Naive thymus-derived CD4-positive, alpha-beta T cell (primary cell): ENCODE results near the gene LRMDA. TPM values are rescaled to one million over a fixed set of nuclear protein-coding genes. Genes with fewer than 3 reads are reported as not detected.
A peak's percentile ranks its signal among the peaks of the same experiment; 100 is the strongest.

Source experiments
- ATAC-seq: fragments of 150-1000 bp; cut with Tn5 transposase; 2 replicates; pipeline ENCODE4 v1.10.0; 2021; ENCODE audit warnings: mild to moderate bottlenecking, moderate library complexity
- CTCF ChIA-PET: fragments of 350-600 bp; sonication (Branson Sonifier 250); formaldehyde crosslinking; loops from one replicate; lab custom pipeline; 2021; ENCODE audit warnings: antibody characterized with exemption; lab: Charles Lee
- POLR2A ChIA-PET: fragments of 350-600 bp; sonication (Branson Sonifier 250); formaldehyde crosslinking; loops from one replicate; lab custom pipeline; 2021; ENCODE audit warnings: antibody characterized with exemption, inconsistent platforms; lab: Charles Lee
- DNase-seq, 9 donors: peaks; one replicate each; pipeline versions ENCODE4 v3.0.0 to v3.0.0-alpha.2; 2020 to 2022; ENCODE audit warnings: mixed read lengths in 1 of 9
- H3K27ac ChIP-seq: one replicate; pipeline ENCODE4 v1.7.0; 2013; ENCODE audit warnings: mild to moderate bottlenecking, low read depth, low read length, moderate library complexity
- H3K27me3 ChIP-seq, 2 donors: one replicate each; pipeline ENCODE4 v1.7.0; 2013; ENCODE audit warnings: low read length in 2 of 2, mild to moderate bottlenecking in 2 of 2, moderate library complexity in 2 of 2; ENCODE audit not compliant: control insufficient read depth in 2 of 2, insufficient read depth in 2 of 2
- H3K36me3 ChIP-seq, 3 experiments: 1 replicate in 2 of 3; 2 replicates in 1 of 3; pipeline ENCODE4 v1.7.0; 2013; ENCODE audit warnings: low read length in 3 of 3, mild to moderate bottlenecking in 3 of 3, moderate library complexity in 1 of 3; ENCODE audit not compliant: insufficient read depth in 3 of 3, control insufficient read depth in 2 of 3
- H3K4me1 ChIP-seq, 2 donors: one replicate each; pipeline ENCODE4 v1.7.0; 2013; ENCODE audit warnings: low read length in 2 of 2, mild to moderate bottlenecking in 2 of 2, moderate library complexity in 1 of 2; ENCODE audit not compliant: control insufficient read depth in 2 of 2, insufficient read depth in 2 of 2
- H3K4me3 ChIP-seq: 2 replicates; pipeline ENCODE4 v1.7.0; 2013; ENCODE audit warnings: mild to moderate bottlenecking, low read length
- H3K9me3 ChIP-seq, 3 experiments: 1 replicate in 2 of 3; 2 replicates in 1 of 3; pipeline ENCODE4 v1.7.0; 2013; ENCODE audit warnings: low read length in 3 of 3; ENCODE audit not compliant: control insufficient read depth in 2 of 3
- H3K27ac Mint-ChIP-seq, 9 donors: one replicate each; pipeline ENCODE4 v1.8.0; 2020 to 2022; ENCODE audit warnings: mixed read lengths in 9 of 9, mild to moderate bottlenecking in 8 of 9, moderate library complexity in 5 of 9, inconsistent platforms in 2 of 9
- H3K27me3 Mint-ChIP-seq, 5 donors: one replicate each; pipeline ENCODE4 v1.8.0; 2021 to 2022; ENCODE audit warnings: mixed read lengths in 5 of 5, mild to moderate bottlenecking in 1 of 5
- H3K36me3 Mint-ChIP-seq, 5 donors: one replicate each; pipeline ENCODE4 v1.8.0; 2020 to 2022; ENCODE audit warnings: mixed read lengths in 5 of 5, mild to moderate bottlenecking in 3 of 5, inconsistent platforms in 1 of 5
- H3K4me1 Mint-ChIP-seq, 7 donors: one replicate each; pipeline ENCODE4 v1.8.0; 2020 to 2022; ENCODE audit warnings: mixed read lengths in 7 of 7, mild to moderate bottlenecking in 3 of 7, inconsistent platforms in 1 of 7
- H3K4me3 Mint-ChIP-seq, 10 donors: one replicate each; pipeline ENCODE4 v1.8.0; 2020 to 2022; ENCODE audit warnings: mild to moderate bottlenecking in 10 of 10, mixed read lengths in 10 of 10, moderate library complexity in 6 of 10, inconsistent platforms in 2 of 10
- H3K9me3 Mint-ChIP-seq, 11 donors: one replicate each; pipeline ENCODE4 v1.8.0; 2020 to 2022; ENCODE audit warnings: mixed read lengths in 11 of 11, mild to moderate bottlenecking in 4 of 11, inconsistent platforms in 1 of 11, moderate library complexity in 1 of 11
- intact Hi-C, 2 donors: fragments of 100-400 bp; cut with micrococcal nuclease; formaldehyde crosslinking; loops; one replicate each; pipeline ENCODE4 v1.15.1; 2023
- polyA plus RNA-seq, 2 donors: library from polyadenylated mRNA; unstranded; fragments of 300-500 nt; fragmentation: Illumina TruSeq; gene quantifications; one replicate each; pipeline ENCODE4 v1.2.3, GENCODE V29; 2021
- total RNA-seq, 6 experiments: library from RNA in 5 of 6; stranded (reverse) in 5 of 6; gene quantifications; 1 replicate in 5 of 6; 2 replicates in 1 of 6; pipeline ENCODE4 v1.2.3 and lab custom pipeline; 2021 to 2026

LRMDA gene
- total and polyA plus RNA-seq, 7 experiments from 2014 or later, result 0.57 to 14.9 (median 3.0) TPM; not detected in 4

- H3K4me1 ChIP-seq, result no peaks in the 10 kb centered on the region
These were observed 699.5 kb downstream of the LRMDA start for GRCh38 chr10:76130892-76131291.

DNA sequence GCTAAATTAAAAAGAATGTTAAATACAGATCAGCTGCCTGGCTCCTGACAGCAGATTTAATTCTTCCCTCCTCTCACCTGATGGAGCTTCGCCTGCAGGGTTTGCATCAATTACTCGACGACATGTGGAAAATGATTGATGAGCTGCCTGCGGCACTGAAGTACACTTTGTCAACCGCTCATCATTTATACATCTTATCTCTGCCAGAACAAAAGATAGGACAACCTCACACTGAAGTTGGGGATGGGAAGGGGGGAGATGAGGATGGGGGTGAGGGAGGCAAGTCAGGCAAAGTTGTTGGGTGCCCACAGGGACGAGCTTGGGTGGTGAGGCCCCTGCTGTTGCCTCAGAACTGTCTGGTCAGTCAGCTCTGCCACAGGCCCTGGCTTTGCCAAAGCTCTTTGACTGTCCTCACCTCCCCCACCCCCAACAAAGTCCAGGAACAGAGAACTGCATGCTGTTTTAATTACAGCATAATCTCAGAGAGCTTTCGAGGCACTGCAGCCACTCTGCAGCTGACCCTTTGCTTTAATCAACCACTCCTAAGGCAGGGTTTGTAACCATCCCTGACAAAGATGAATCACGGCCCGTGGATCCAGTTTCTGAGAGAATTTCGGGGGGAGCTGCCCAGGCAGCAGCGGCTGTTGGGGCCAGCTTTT is 702.3 kb downstream of the LRMDA start:
- Mint-ChIP-seq H3K4me1 (peaks cover 0 to 3% (median 0%) of the 10 kb centered on the region in 7 donors), H3K9me3 (peaks cover 0 to 9% (median 0%) of the 10 kb centered on the region in 11 donors), H3K27me3 (peaks cover 0 to 3% (median 0%) of the 10 kb centered on the region in 5 donors), H3K27ac (no peak overlapping the region), H3K4me3 (no peak overlapping the region), H3K36me3 (no peaks in the 10 kb centered on the region)
- ChIA-PET POLR2A (no interaction called here), CTCF (no interaction called here)
- no peak overlapping the region for H3K27ac ChIP-seq
- H3K9me3 ChIP-seq, result no peaks in the 10 kb centered on the region
- no peak overlapping the region for H3K4me3 ChIP-seq
- no peaks in the 10 kb centered on the region for H3K36me3 ChIP-seq
- H3K4me1 ChIP-seq, result no peaks in the 10 kb centered on the region
- ATAC-seq, result no peak
- intact Hi-C loops, result no loop called here
- H3K27me3 ChIP-seq, result no peaks in the 10 kb centered on the region
- no peak for DNase-seq

More at GRCh38 chr10:76130892-76131291, 699.5 kb downstream of the LRMDA start:
- peaks cover 0 to 6% (median 0%) of the 10 kb centered on the region in 7 donors for H3K4me1 Mint-ChIP-seq
- Histone ChIP-seq H3K27me3 (no peaks in the 10 kb centered on the region), H3K4me3 (no peak overlapping the region), H3K27ac (no peak overlapping the region), H3K9me3 (no peaks in the 10 kb centered on the region), H3K36me3 (no peaks in the 10 kb centered on the region)
- no peaks in the 10 kb centered on the region for H3K36me3 Mint-ChIP-seq
- peaks cover 0 to 10% (median 4%) of the 10 kb centered on the region in 11 donors for H3K9me3 Mint-ChIP-seq
- H3K27me3 Mint-ChIP-seq, result peaks cover 0 to 3% (median 0%) of the 10 kb centered on the region in 5 donors
- ATAC-seq (no peak), DNase-seq (no peak)
- intact Hi-C loops, result no loop called here
- ChIA-PET POLR2A (no interaction called here), CTCF (no interaction called here)
- no peak overlapping the region for H3K27ac Mint-ChIP-seq
- H3K4me3 Mint-ChIP-seq, result no peak overlapping the region

DNA sequence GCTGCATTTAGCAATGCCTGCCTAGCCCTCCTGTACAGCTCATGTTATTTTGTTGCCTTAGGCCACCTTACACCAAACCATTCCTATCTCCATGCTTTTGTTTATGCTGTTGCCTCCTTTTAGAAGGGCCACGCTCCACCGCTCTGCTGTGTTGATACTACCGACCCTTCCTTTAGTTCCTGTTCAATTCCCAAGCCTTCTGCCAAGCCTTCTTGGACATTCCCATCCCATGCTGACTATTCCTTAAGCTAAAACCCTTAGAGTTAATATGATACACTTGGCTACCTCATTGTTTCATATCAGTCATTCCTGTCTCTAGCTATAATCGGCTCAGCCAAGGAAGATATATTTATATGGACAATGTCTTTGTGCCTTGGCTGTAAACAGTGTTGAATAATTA is 705.5 kb downstream of the LRMDA start:
- Mint-ChIP-seq H3K36me3 (no peaks in the 10 kb centered on the region), H3K27me3 (no peaks in the 10 kb centered on the region), H3K9me3 (peaks cover 0 to 9% (median 0%) of the 10 kb centered on the region in 11 donors), H3K4me1 (peaks cover 0 to 14% (median 0%) of the 10 kb centered on the region in 7 donors), H3K27ac (no peak overlapping the region), H3K4me3 (no peak overlapping the region)
- no peak for ATAC-seq
- H3K9me3 ChIP-seq, result no peaks in the 10 kb centered on the region
- no peak overlapping the region for H3K27ac ChIP-seq
- H3K27me3 ChIP-seq, result no peaks in the 10 kb centered on the region
- POLR2A ChIA-PET, result interaction anchor here (0.5 kb wide), 1 partner anchor 48 kb away, joined by 3 read pairs; no protein-coding TSS in a partner anchor
- no peaks in the 10 kb centered on the region for H3K36me3 ChIP-seq
- H3K4me3 ChIP-seq, result no peak overlapping the region
- no peaks in the 10 kb centered on the region for H3K4me1 ChIP-seq
- CTCF ChIA-PET, result no interaction called here
- intact Hi-C loops, result no loop called here
- no peak for DNase-seq

DNA sequence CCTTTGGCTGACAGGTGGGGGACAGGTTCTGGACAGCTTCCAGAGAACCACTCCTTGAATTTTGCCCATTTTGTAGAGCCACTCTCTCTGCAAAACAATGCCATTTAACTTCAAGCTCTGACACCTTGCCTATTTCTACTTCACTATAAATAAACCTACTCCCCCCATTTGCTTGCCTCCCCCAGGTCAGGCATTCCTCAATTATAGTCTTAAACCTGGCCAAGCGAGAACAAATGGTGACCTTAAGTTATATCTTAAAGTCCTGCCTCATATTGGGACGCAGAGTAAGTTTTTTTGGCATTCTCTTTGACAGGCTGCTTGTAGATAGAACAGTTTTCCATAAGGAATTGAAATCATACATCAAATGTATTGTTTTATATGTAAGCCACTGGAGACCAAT is 706.9 kb downstream of the LRMDA start:
- H3K27ac Mint-ChIP-seq, result peak overlapping the region in 1 of 9 donors; percentile 83
- Histone ChIP-seq H3K4me1 (no peaks in the 10 kb centered on the region), H3K27me3 (no peaks in the 10 kb centered on the region), H3K4me3 (no peak overlapping the region), H3K27ac (no peak overlapping the region), H3K9me3 (no peaks in the 10 kb centered on the region), H3K36me3 (no peaks in the 10 kb centered on the region)
- peaks cover 0 to 5% (median 0%) of the 10 kb centered on the region in 11 donors for H3K9me3 Mint-ChIP-seq
- DNase-seq (no peak), ATAC-seq (no peak)
- H3K4me3 Mint-ChIP-seq, result no peak overlapping the region
- H3K4me1 Mint-ChIP-seq, result peaks cover 0 to 15% (median 0%) of the 10 kb centered on the region in 7 donors
- ChIA-PET POLR2A (no interaction called here), CTCF (no interaction called here)
- intact Hi-C loops, result no loop called here
- no peaks in the 10 kb centered on the region for H3K27me3 Mint-ChIP-seq
- no peaks in the 10 kb centered on the region for H3K36me3 Mint-ChIP-seq

DNA sequence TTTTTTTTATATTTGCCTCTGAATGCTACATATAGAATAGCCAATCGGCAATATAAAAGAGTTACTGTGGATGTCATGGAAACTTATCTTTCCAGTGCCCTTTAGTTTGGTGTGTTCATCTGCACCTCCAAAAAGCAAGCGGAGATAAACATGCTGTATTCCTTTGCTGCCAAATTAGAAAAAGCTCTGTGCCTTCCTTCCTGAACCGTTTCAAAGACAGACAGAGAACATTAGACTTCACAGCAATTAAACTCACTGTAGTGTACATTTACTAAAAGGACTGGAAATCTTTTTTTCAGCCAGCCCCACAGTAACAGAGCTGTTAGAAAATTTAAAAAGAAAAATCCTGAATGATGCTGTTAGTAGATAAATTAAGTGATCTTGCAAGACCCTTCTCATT is 707.5 kb downstream of the LRMDA start:
- Histone ChIP-seq H3K9me3 (no peaks in the 10 kb centered on the region), H3K27me3 (no peaks in the 10 kb centered on the region), H3K4me3 (no peak overlapping the region), H3K4me1 (no peaks in the 10 kb centered on the region), H3K36me3 (no peaks in the 10 kb centered on the region), H3K27ac (no peak overlapping the region)
- CTCF ChIA-PET, result no interaction called here
- ATAC-seq (no peak), DNase-seq (peak in 2 of 9 donors; percentile 1)
- peaks cover 0 to 15% (median 0%) of the 10 kb centered on the region in 7 donors for H3K4me1 Mint-ChIP-seq
- H3K36me3 Mint-ChIP-seq, result no peaks in the 10 kb centered on the region
- peak overlapping the region in 6 of 9 donors; percentile 10 to 83 (median 52) for H3K27ac Mint-ChIP-seq
- no peaks in the 10 kb centered on the region for H3K27me3 Mint-ChIP-seq
- POLR2A ChIA-PET, result no interaction called here
- intact Hi-C loops, result no loop called here
- peaks cover 0 to 5% (median 0%) of the 10 kb centered on the region in 11 donors for H3K9me3 Mint-ChIP-seq
- peak overlapping the region in 3 of 10 donors; percentile 1 to 53 (median 37) for H3K4me3 Mint-ChIP-seq

DNA sequence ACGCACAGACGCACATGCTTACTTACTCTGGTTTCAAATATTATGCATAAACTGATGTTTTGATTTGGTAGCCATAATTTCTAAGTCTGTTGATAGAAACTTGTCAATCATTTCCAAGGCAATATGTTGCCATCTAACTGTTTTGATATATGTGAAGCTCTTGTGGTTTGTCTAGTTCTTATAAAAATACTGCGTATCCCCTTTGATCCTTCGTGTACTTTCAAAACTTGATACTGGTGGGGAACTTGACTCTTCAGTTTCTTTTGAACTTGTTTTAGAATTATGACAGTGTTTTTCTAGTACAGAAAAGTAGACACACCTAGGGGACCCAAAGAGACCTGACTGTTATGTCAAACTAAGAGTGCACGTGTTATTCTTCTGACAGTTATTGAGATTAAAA is 708.0 kb downstream of the LRMDA start:
- DNase-seq, result peak in 6 of 9 donors; percentile 3 to 60 (median 22)
- Histone ChIP-seq H3K9me3 (no peaks in the 10 kb centered on the region), H3K4me1 (no peaks in the 10 kb centered on the region), H3K27ac (peak overlapping the region; percentile 53), H3K27me3 (no peaks in the 10 kb centered on the region), H3K4me3 (no peak overlapping the region), H3K36me3 (no peaks in the 10 kb centered on the region)
- Mint-ChIP-seq H3K27me3 (no peaks in the 10 kb centered on the region), H3K27ac (peak overlapping the region in 8 of 9 donors; percentile 10 to 87 (median 69)), H3K4me3 (peak overlapping the region in 4 of 10 donors; percentile 1 to 53 (median 34)), H3K36me3 (no peaks in the 10 kb centered on the region), H3K4me1 (peaks cover 0 to 15% (median 0%) of the 10 kb centered on the region in 7 donors), H3K9me3 (peaks cover 0 to 5% (median 0%) of the 10 kb centered on the region in 11 donors)
- ATAC-seq, result peak; percentile 76
- intact Hi-C loops, result no loop called here
- CTCF ChIA-PET, result no interaction called here
- POLR2A ChIA-PET, result no interaction called here
